ENCODE measurements around the gene PWP1.
"Not testable (repeated sequence)": the region's sequence is repeated elsewhere in the genome, so short reads cannot be mapped to it uniquely, and the experiment has no call there.

GRCh38 chr12:107705522-107705921 lies 19.9 kb downstream of the PWP1 start:
- not testable (repeated sequence) for TF ChIP-seq CTCF, EZH2phosphoT487 (IDR thresholded peaks at IDR 0.05)
